H1 (cell line): Measurements from ENCODE around the gene TMEM134.

Source experiments
- ATF3 ChIP-seq: IDR thresholded peaks from 2 replicates; pipeline ENCODE4 v1.6.1; 2011; ENCODE audit warnings: low read depth, mild to moderate bottlenecking, low read length; ENCODE audit not compliant: insufficient read depth
- RBBP5 ChIP-seq: IDR thresholded peaks from 2 replicates; pipeline ENCODE4 v1.7.1; 2012; ENCODE audit warnings: low read depth, mild to moderate bottlenecking, inconsistent platforms, low read length, moderate library complexity, borderline replicate concordance
- SIN3A ChIP-seq, 2 experiments: IDR thresholded peaks in 1 of 2; conservative IDR thresholded peaks in 1 of 2; 2 replicates each; pipeline ENCODE4 v1.6.1; 2011 to 2012; ENCODE audit warnings: low read length in 2 of 2, improper control_type of control experiment in 1 of 2, low read depth in 1 of 2, mild to moderate bottlenecking in 1 of 2
- USF2 ChIP-seq: IDR thresholded peaks from 2 replicates; pipeline ENCODE4 v1.6.1; 2011; ENCODE audit warnings: low read length, improper control_type of control experiment

GRCh38 chr11:67421430-67422031 is 47.5 kb downstream of the TMEM134 start:
- TF ChIP-seq USF2 (no peak), RBBP5 (no peak), ATF3 (no peak), SIN3A (conservative IDR thresholded peaks at IDR 0.05 in 1 of 2, IDR thresholded peaks at IDR 0.05 in 1 of 2; ENCODE audit: low read depth in 1 of 2, low read length in 2 of 2) (no peak)
